HFFc6 (cell line): Measurements from ENCODE around the gene AQP12A. TPM values are rescaled to one million over a fixed set of nuclear protein-coding genes. Genes with fewer than 3 reads are reported as not detected.

Experiments used
- DNase-seq: peaks from one replicate; pipeline ENCODE4 v3.0.0-alpha.2; 2018
- H3K27ac Mint-ChIP-seq: 2 replicates; pipeline ENCODE4 v1.8.0; 2020; ENCODE audit warnings: mild to moderate bottlenecking, mixed read lengths
- H3K27me3 Mint-ChIP-seq: 2 replicates; pipeline ENCODE4 v1.8.0; 2021; ENCODE audit warnings: mild to moderate bottlenecking, moderate library complexity, mixed read lengths; ENCODE audit not compliant: insufficient read depth
- H3K36me3 Mint-ChIP-seq: 2 replicates; pipeline ENCODE4 v1.8.0; 2021; ENCODE audit warnings: low read depth, mixed read lengths
- H3K4me1 Mint-ChIP-seq: 2 replicates; pipeline ENCODE4 v1.8.0; 2020; ENCODE audit warnings: low read depth, mixed read lengths
- H3K4me3 Mint-ChIP-seq: 2 replicates; pipeline ENCODE4 v1.8.0; 2020; ENCODE audit warnings: mild to moderate bottlenecking, moderate library complexity, mixed read lengths
- H3K9me3 Mint-ChIP-seq: 2 replicates; pipeline ENCODE4 v1.8.0; 2020; ENCODE audit warnings: mild to moderate bottlenecking, mixed read lengths
- total RNA-seq, 6 experiments: library from RNA; stranded (reverse); fragmentation: NEBNext Ultra II Directional; extraction: Animal tissue kit (Norgen Biotek cat#: 25700); gene quantifications; 2 replicates in 1 of 6; 3 replicates in 5 of 6; pipeline ENCODE4 v1.2.3, GENCODE V29; 2021
- TF ChIP-seq, protein P1 (sequence below): fragments of 200-600 bp; sonication (generic); IDR thresholded peaks from 2 replicates; pipeline ENCODE4 v1.5.0; 2021; ENCODE audit warnings: antibody characterized with exemption, mild to moderate bottlenecking

The AQP12A gene
- total RNA-seq, 6 experiments from 2014 or later: not detected

GRCh38 chr2:240734756-240735155, 43.1 kb downstream of the AQP12A start:
- no peak overlapping the region for H3K27ac Mint-ChIP-seq
- H3K9me3 Mint-ChIP-seq: no peaks in the 10 kb centered on the region
- no peak for DNase-seq
- TF ChIP-seq, protein P1, sequence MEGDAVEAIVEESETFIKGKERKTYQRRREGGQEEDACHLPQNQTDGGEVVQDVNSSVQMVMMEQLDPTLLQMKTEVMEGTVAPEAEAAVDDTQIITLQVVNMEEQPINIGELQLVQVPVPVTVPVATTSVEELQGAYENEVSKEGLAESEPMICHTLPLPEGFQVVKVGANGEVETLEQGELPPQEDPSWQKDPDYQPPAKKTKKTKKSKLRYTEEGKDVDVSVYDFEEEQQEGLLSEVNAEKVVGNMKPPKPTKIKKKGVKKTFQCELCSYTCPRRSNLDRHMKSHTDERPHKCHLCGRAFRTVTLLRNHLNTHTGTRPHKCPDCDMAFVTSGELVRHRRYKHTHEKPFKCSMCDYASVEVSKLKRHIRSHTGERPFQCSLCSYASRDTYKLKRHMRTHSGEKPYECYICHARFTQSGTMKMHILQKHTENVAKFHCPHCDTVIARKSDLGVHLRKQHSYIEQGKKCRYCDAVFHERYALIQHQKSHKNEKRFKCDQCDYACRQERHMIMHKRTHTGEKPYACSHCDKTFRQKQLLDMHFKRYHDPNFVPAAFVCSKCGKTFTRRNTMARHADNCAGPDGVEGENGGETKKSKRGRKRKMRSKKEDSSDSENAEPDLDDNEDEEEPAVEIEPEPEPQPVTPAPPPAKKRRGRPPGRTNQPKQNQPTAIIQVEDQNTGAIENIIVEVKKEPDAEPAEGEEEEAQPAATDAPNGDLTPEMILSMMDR: no peak
- H3K4me1 Mint-ChIP-seq: no peaks in the 10 kb centered on the region
- peaks cover 29% of the 10 kb centered on the region for H3K27me3 Mint-ChIP-seq
- H3K4me3 Mint-ChIP-seq: no peak overlapping the region
- no peaks in the 10 kb centered on the region for H3K36me3 Mint-ChIP-seq

GRCh38 chr2:240735476-240735875, 43.8 kb downstream of the AQP12A start:
- TF ChIP-seq, protein P1: no peak
- no peak overlapping the region for H3K4me3 Mint-ChIP-seq
- no peaks in the 10 kb centered on the region for H3K4me1 Mint-ChIP-seq
- no peak for DNase-seq
- H3K9me3 Mint-ChIP-seq: no peaks in the 10 kb centered on the region
- H3K27ac Mint-ChIP-seq: no peak overlapping the region
- H3K36me3 Mint-ChIP-seq: no peaks in the 10 kb centered on the region
- H3K27me3 Mint-ChIP-seq: peaks cover 29% of the 10 kb centered on the region

DNA sequence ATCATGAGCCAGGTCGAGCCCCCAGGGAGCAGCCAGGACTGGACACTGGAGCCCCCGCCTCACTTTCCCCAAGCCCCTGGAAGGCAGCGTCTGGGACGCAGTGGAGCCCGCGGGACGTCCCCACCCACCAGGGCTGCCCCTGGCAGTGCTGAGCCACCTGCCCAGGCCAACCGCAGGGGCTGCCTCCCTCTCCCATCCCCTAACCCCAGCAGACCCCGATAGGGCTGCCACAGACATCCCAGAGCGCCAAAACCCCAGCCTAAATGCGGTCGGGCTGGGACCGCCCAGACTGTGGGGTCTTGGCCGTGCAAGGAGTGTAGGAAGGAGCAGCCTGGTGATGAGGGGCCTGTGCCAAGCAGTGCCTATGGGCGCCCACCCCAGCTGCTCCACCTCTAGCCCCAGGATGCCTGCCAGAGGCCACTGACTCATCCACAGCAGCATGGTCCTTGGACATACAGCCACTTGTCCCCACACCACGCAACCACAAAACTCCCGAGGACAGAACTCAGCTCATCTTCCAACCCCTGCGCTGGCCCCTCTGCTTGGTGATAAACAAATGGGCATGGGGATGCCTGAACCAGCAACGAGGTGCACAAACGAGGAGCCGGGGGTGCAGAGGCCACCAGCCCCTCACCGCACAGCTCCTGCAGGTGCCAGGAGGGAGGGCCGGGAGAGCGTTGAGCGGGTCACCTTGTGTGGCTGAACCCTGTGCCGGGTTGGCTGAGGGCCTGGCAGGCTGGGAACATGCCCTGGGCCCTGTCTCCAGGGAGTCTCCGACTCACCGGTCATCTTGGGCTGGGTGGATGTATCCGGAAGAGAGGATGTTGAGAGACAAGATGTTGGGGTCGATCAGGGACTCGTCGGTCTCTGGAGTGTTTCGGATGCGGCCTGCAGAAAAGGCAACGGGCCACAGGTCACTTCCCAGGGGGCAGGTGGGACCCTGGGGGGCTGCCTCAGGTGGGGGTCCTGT, 44.9 kb downstream of the AQP12A start:
- Mint-ChIP-seq H3K9me3 (no peaks in the 10 kb centered on the region), H3K27ac (no peak overlapping the region), H3K4me1 (no peaks in the 10 kb centered on the region), H3K36me3 (no peaks in the 10 kb centered on the region), H3K27me3 (peaks cover 31% of the 10 kb centered on the region), H3K4me3 (no peak overlapping the region)
- no peak for DNase-seq
- TF ChIP-seq, protein P1: no peak

DNA sequence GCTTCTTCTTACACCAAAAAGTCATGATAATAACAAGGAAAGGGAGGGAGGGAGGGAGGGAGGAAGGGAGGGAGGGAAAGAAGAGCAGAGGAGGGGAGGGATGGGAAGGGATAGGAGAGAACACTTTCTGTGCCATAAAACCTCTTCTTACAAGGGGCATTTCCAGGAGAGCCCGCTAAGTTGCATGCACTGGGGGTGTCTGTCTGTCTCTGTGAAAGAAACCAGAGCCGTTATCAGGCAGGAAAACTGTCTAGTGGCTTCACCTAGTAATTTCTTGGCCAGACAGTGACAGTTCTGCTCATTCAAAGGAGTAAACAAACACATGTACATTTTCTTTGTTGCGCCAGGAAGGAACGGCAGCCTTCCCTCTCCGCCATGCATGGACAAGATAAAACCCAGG, 45.8 kb downstream of the AQP12A start:
- Mint-ChIP-seq H3K4me3 (no peak overlapping the region), H3K36me3 (no peaks in the 10 kb centered on the region), H3K4me1 (no peaks in the 10 kb centered on the region), H3K27ac (no peak overlapping the region), H3K9me3 (no peaks in the 10 kb centered on the region), H3K27me3 (peaks cover 39% of the 10 kb centered on the region)
- TF ChIP-seq, protein P1: no peak
- no peak for DNase-seq

- Mint-ChIP-seq H3K36me3 (no peaks in the 10 kb centered on the region), H3K27me3 (peaks cover 40% of the 10 kb centered on the region), H3K27ac (no peak overlapping the region), H3K9me3 (no peaks in the 10 kb centered on the region), H3K4me1 (no peaks in the 10 kb centered on the region), H3K4me3 (no peak overlapping the region)
- TF ChIP-seq, protein P1: no peak
- no peak for DNase-seq
Observed at GRCh38 chr2:240737958-240738357, 46.3 kb downstream of the AQP12A start.
